HG02610 (cell line): ENCODE results near the gene THAP5.

Experiments used
- ATAC-seq: cut with Tn5 transposase; IDR thresholded peaks from one replicate; pipeline ENCODE4 v1.9.1; 2021; ENCODE audit warnings: mild to moderate bottlenecking, moderate library complexity; ENCODE audit not compliant: unreplicated experiment

Gene THAP5

GRCh38 chr7:108535744-108536143, 33.8 kb downstream of the THAP5 start:
- ATAC-seq, result no peak

GRCh38 chr7:108535257-108535656, 34.2 kb downstream of the THAP5 start:
- ATAC-seq, result no peak

- no peak for ATAC-seq
These were observed 35.8 kb downstream of the THAP5 start for GRCh38 chr7:108533712-108534111.

GRCh38 chr7:108529341-108529740, 40.2 kb downstream of the THAP5 start:
- ATAC-seq, result no peak

GRCh38 chr7:108528183-108528712, 41.3 kb downstream of the THAP5 start:
- no peak for ATAC-seq

- ATAC-seq, result no peak
These were observed 42.8 kb downstream of the THAP5 start for GRCh38 chr7:108526768-108527017.

- peak; percentile 93 for ATAC-seq
These were observed 43.3 kb downstream of the THAP5 start, which contains the start of gene PNPLA8 for GRCh38 chr7:108525985-108526767. Gene PNPLA8, minus strand, starts transcription at chr7:108526135. Its CDS starts 10,644 bp downstream, at chr7:108515491.

GRCh38 chr7:108525327-108525984, 44.0 kb downstream of the THAP5 start:
- ATAC-seq, result peak; percentile 41

GRCh38 chr7:108522780-108523179, 46.7 kb downstream of the THAP5 start:
- no peak for ATAC-seq

GRCh38 chr7:108517951-108518350, 51.6 kb downstream of the THAP5 start:
- no peak for ATAC-seq

- no peak for ATAC-seq
These were observed 53.9 kb downstream of the THAP5 start for GRCh38 chr7:108515630-108516029.

- ATAC-seq, result no peak
These were observed 54.5 kb downstream of the THAP5 start for GRCh38 chr7:108515013-108515412.
